Panc1 (cell line): ENCODE measurements around the gene ABCC8.

Experiments
- SIN3A ChIP-seq: IDR thresholded peaks from 2 replicates; pipeline ENCODE4 v1.6.1; 2012; ENCODE audit warnings: low read depth, mild to moderate bottlenecking, low read length, moderate library complexity, borderline replicate concordance; ENCODE audit not compliant: insufficient read depth
- TCF7L2 ChIP-seq: IDR thresholded peaks from 2 replicates; pipeline ENCODE4 v1.6.1; 2011; ENCODE audit warnings: mild to moderate bottlenecking, low read depth, low read length, inconsistent platforms

- no peak for TF ChIP-seq SIN3A
- TF ChIP-seq TCF7L2 = no peak
These were observed 19.8 kb upstream of the ABCC8 start for GRCh38 chr11:17496406-17496805.
